ENCODE results near the gene GAK.
"Not testable (repeated sequence)": the region's sequence is repeated elsewhere in the genome, so short reads cannot be mapped to it uniquely, and the experiment has no call there.

- not testable (repeated sequence) for TF ChIP-seq EZH2phosphoT487 (IDR thresholded peaks at IDR 0.05; ENCODE audit: borderline replicate concordance, low read depth); TCF12 (IDR thresholded peaks at IDR 0.05)
Measured at GRCh38 chr4:976016-976415, 43.9 kb upstream of the GAK start.

Measured in SK-N-SH (cell line).